Uterus (tissue), 4 donors: ENCODE results near the gene HERPUD2. TPM values are rescaled to one million over a fixed set of nuclear protein-coding genes. Genes with fewer than 3 reads are reported as not detected.

Experiments used
- DNase-seq, 2 donors: peaks; one replicate each; pipeline ENCODE4 v3.0.0-alpha.2; 2019 to 2020
- H3K27ac ChIP-seq, 2 donors: fragments of 200-600 bp; sonication (generic); 1 replicate in 1 of 2; 2 replicates in 1 of 2; pipeline ENCODE4 v1.5.1; 2016 to 2018
- H3K27me3 ChIP-seq, 2 donors: fragments of 200-600 bp; sonication (generic); one replicate each; pipeline ENCODE4 v1.5.1; 2018 to 2019; ENCODE audit warnings: control low read depth in 1 of 2
- H3K36me3 ChIP-seq, 2 donors: fragments of 200-600 bp; sonication (generic); one replicate each; pipeline ENCODE4 v1.5.1; 2019; ENCODE audit warnings: control low read depth in 1 of 2
- H3K4me1 ChIP-seq, 2 donors: fragments of 200-600 bp; sonication (generic); one replicate each; pipeline ENCODE4 v1.5.1; 2018 to 2019; ENCODE audit warnings: control low read depth in 1 of 2
- H3K4me3 ChIP-seq, 2 donors: fragments of 200-600 bp; sonication (generic); 1 replicate in 1 of 2; 2 replicates in 1 of 2; pipeline ENCODE4 v1.5.1; 2018 to 2019; ENCODE audit warnings: mild to moderate bottlenecking in 1 of 2
- H3K9me3 ChIP-seq, 2 donors: fragments of 200-600 bp; sonication (generic); one replicate each; pipeline ENCODE4 v1.5.1; 2019; ENCODE audit warnings: control low read depth in 1 of 2
- CTCF ChIP-seq, 4 experiments: fragments of 200-600 bp in 2 of 4; fragments of 450-650 bp in 2 of 4; sonication (generic) in 2 of 4; IDR thresholded peaks; one replicate each; pipeline ENCODE4 v1.5.1; 2016 to 2019; ENCODE audit warnings: antibody characterized with exemption in 4 of 4, mild to moderate bottlenecking in 2 of 4, moderate library complexity in 1 of 4
- POLR2A ChIP-seq, 2 donors: fragments of 450-650 bp; IDR thresholded peaks; one replicate each; pipeline ENCODE4 v1.6.1; 2016; ENCODE audit warnings: antibody characterized with exemption in 2 of 2, mild to moderate bottlenecking in 1 of 2, moderate library complexity in 1 of 2
- intact Hi-C: fragments of 100-400 bp; cut with DNase I; formaldehyde crosslinking; loops from one replicate; pipeline ENCODE4 v1.15.1; 2023; ENCODE audit warnings: low total_unique reads
- total RNA-seq, 4 donors: library from RNA; depleted of rRNA in 3 of 4; stranded (reverse); fragments of >200 nt in 3 of 4; gene quantifications; one replicate each; pipeline versions ENCODE4 v1.1.0 to v1.2.4, GENCODE V29; 2014 to 2023
- donor health status: DM: yes; HTN: yes; CAD: no.

Gene HERPUD2
- total RNA-seq, 4 donors from 2014 or later: 27.7 to 49.6 (median 40.6) TPM

DNA sequence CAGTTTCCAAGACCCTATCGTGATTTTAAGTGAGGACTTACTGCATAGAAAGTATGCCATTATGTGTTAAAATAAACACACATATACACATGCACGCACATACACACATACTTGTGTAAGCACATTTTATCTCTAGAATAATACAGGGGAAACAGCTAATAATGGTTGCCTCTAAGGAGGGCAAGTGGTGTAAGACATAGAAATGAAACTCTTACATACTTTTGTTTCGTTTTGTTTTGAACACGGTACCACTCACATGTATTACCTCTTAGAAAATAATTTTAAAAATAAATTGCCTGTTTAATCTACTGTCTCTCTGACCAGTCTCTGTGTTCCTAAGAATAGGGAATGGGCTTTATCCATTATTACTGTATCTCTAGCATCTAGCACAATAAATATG, 49.2 kb downstream of the HERPUD2 start:
- no peak overlapping the region for H3K4me3 ChIP-seq
- no peak overlapping the region for H3K27ac ChIP-seq
- TF ChIP-seq CTCF (IDR thresholded peaks at IDR 0.05): no peak
- TF ChIP-seq POLR2A (IDR thresholded peaks at IDR 0.05): no peak
- intact Hi-C loops: no loop called here
- H3K27me3 ChIP-seq: no peaks in the 10 kb centered on the region
- H3K4me1 ChIP-seq: no peaks in the 10 kb centered on the region
- H3K36me3 ChIP-seq: no peaks in the 10 kb centered on the region
- no peak for DNase-seq
- no peaks in the 10 kb centered on the region for H3K9me3 ChIP-seq

GRCh38 chr7:35630024-35630972, 64.6 kb downstream of the HERPUD2 start:
- Histone ChIP-seq H3K27ac (no peak overlapping the region), H3K27me3 (no peaks in the 10 kb centered on the region), H3K9me3 (no peaks in the 10 kb centered on the region), H3K4me3 (no peak overlapping the region), H3K36me3 (no peaks in the 10 kb centered on the region), H3K4me1 (no peaks in the 10 kb centered on the region)
- TF ChIP-seq POLR2A (IDR thresholded peaks at IDR 0.05) (no peak), CTCF (IDR thresholded peaks at IDR 0.05) (no peak)
- intact Hi-C loops: no loop called here
- no peak for DNase-seq

DNA sequence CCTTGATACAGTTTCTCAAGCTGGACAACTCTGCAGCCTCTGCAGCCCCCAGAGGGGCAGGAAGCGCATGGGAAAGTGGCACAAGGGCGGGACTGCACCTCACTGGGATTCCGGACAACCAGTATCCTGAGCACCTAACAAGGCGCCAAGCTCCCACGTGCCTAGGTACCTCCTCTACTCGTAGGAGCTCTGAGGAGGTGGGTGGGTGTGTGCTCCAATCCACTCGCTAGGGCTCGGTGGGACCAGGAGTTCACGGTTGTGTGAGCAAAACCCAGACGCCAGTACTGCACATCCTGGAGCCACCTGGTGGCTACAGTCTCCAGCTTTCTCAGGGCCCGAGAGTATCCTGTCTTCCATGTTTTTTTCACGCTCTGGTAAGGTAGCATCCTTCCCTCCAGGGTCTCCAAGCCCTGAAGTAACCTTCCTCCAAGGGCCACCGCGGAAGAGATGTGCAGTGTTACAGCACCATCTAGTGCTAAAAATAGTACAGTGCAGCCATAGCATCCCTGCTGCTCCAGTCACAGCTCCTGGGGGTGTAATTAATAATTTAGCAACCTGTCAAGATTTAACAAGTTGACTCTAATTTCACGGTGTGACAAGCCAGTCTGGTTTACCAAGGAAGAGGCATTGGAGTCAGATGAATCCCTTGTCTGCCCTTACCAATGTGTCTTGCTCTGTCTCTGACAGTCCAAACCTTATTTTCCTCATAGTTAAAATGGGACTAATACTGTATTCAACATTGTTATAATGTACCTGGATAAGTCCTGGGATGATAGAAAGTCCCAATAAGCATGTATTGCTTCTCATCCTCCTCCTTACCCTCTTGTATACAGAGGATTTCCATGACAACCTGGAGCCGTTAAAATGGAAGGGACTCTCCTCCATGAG, 70.4 kb downstream of the HERPUD2 start:
- DNase-seq: no peak
- no peak overlapping the region for H3K27ac ChIP-seq
- no peaks in the 10 kb centered on the region for H3K36me3 ChIP-seq
- TF ChIP-seq CTCF (IDR thresholded peaks at IDR 0.05) (peak; percentile 57 to 64 (median 60)), POLR2A (IDR thresholded peaks at IDR 0.05) (no peak)
- intact Hi-C loops: no loop called here
- no peak overlapping the region for H3K4me3 ChIP-seq
- no peaks in the 10 kb centered on the region for H3K4me1 ChIP-seq
- no peaks in the 10 kb centered on the region for H3K27me3 ChIP-seq
- H3K9me3 ChIP-seq: no peaks in the 10 kb centered on the region

DNA sequence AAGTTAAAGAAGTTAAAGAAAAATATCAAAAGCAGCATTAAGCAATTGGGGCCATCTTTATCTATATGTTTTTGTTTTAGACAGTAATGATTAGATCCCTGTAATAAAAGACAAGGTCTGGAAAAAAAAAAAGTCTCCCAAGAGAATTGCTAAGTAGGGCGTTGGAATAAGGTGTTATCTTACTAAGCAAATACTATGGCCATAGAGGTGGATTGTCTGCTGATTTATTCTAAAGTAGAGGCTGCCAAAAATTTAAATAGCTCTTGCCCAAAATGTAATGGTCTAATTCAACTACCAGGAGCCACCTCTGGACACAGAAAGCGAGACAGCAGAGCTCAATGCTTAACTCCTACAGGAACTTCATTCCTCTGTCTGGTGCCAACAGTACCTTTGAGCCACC, 71.6 kb downstream of the HERPUD2 start:
- H3K27ac ChIP-seq: no peak overlapping the region
- no peaks in the 10 kb centered on the region for H3K27me3 ChIP-seq
- H3K36me3 ChIP-seq: no peaks in the 10 kb centered on the region
- H3K4me1 ChIP-seq: no peaks in the 10 kb centered on the region
- no peak for TF ChIP-seq CTCF (IDR thresholded peaks at IDR 0.05)
- TF ChIP-seq POLR2A (IDR thresholded peaks at IDR 0.05): no peak
- H3K4me3 ChIP-seq: no peak overlapping the region
- no peak for DNase-seq
- intact Hi-C loops: no loop called here
- H3K9me3 ChIP-seq: no peaks in the 10 kb centered on the region

DNA sequence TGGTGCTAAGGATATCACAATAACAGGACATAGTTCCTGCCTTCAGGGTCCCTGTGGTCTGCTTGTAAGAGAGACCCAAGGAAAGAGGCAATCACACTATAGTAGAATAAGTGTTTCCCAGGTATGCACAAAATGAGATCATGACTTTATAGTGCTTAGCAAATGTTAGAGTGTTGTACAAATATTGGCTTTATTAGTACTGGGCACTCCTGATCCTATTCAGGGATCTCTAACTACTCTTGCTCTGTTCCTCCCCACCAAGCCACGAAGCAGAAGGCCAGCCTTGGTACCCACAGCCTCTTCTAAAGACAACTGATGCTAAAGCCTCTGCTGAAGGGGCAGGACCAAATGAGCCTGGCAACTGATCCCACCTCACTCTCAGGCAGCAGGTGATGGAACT, 75.1 kb downstream of the HERPUD2 start:
- Histone ChIP-seq H3K27ac (no peak overlapping the region), H3K9me3 (no peaks in the 10 kb centered on the region), H3K4me3 (no peak overlapping the region), H3K36me3 (no peaks in the 10 kb centered on the region), H3K27me3 (no peaks in the 10 kb centered on the region), H3K4me1 (no peaks in the 10 kb centered on the region)
- DNase-seq: no peak
- TF ChIP-seq POLR2A (IDR thresholded peaks at IDR 0.05): no peak
- TF ChIP-seq CTCF (IDR thresholded peaks at IDR 0.05): no peak
- intact Hi-C loops: no loop called here
